ENCODE results near the gene OBP2B.
"Not testable (repeated sequence)": the region's sequence is repeated elsewhere in the genome, so short reads cannot be mapped to it uniquely, and the experiment has no call there.

Gene OBP2B

GRCh38 chr9:133208880-133209300 is at the start of gene OBP2B:
Gene OBP2B (minus strand): TSS chr9:133209250. CDS start chr9:133209199, 51 bp downstream.
- in situ Hi-C loops (cut with HindIII; ENCODE audit: low pct_unique_long_range_greater_than_20kb, low sequenced_read_pairs); DNase-seq (ENCODE audit: low read depth in 1 of 2, low spot score in 1 of 2): not testable (repeated sequence)

- in situ Hi-C loops (cut with HindIII; ENCODE audit: low pct_unique_long_range_greater_than_20kb, low sequenced_read_pairs) = no loop called here
- no peak for TF ChIP-seq JUND (IDR thresholded peaks at IDR 0.05; ENCODE audit: low read depth)
- no peak for DNase-seq (ENCODE audit: low read depth in 1 of 2, low spot score in 1 of 2)
Measured at GRCh38 chr9:133258061-133259015, 49.3 kb upstream of the OBP2B start.

- no peak for TF ChIP-seq JUND (IDR thresholded peaks at IDR 0.05; ENCODE audit: low read depth)
- in situ Hi-C loops (cut with HindIII; ENCODE audit: low pct_unique_long_range_greater_than_20kb, low sequenced_read_pairs) = no loop called here
- DNase-seq (ENCODE audit: low read depth in 1 of 2, low spot score in 1 of 2) = no peak
Measured at GRCh38 chr9:133257465-133257956, 48.5 kb upstream of the OBP2B start.

GRCh38 chr9:133256686-133257091 is 47.6 kb upstream of the OBP2B start:
- no peak for DNase-seq (ENCODE audit: low read depth in 1 of 2, low spot score in 1 of 2)
- no peak for TF ChIP-seq JUND (IDR thresholded peaks at IDR 0.05; ENCODE audit: low read depth)
- in situ Hi-C loops (cut with HindIII; ENCODE audit: low pct_unique_long_range_greater_than_20kb, low sequenced_read_pairs) = no loop called here

GRCh38 chr9:133256136-133256461 is 47.0 kb upstream of the OBP2B start:
- DNase-seq (ENCODE audit: low read depth in 1 of 2, low spot score in 1 of 2) = no peak
- no peak for TF ChIP-seq JUND (IDR thresholded peaks at IDR 0.05; ENCODE audit: low read depth)
- in situ Hi-C loops (cut with HindIII; ENCODE audit: low pct_unique_long_range_greater_than_20kb, low sequenced_read_pairs) = no loop called here

GRCh38 chr9:133255371-133256135 is 46.5 kb upstream of the OBP2B start:
- no peak for TF ChIP-seq JUND (IDR thresholded peaks at IDR 0.05; ENCODE audit: low read depth)
- no peak for DNase-seq (ENCODE audit: low read depth in 1 of 2, low spot score in 1 of 2)
- in situ Hi-C loops (cut with HindIII; ENCODE audit: low pct_unique_long_range_greater_than_20kb, low sequenced_read_pairs) = no loop called here

- no peak for TF ChIP-seq JUND (IDR thresholded peaks at IDR 0.05; ENCODE audit: low read depth)
- DNase-seq (ENCODE audit: low read depth in 1 of 2, low spot score in 1 of 2) = no peak
- in situ Hi-C loops (cut with HindIII; ENCODE audit: low pct_unique_long_range_greater_than_20kb, low sequenced_read_pairs) = no loop called here
Measured at GRCh38 chr9:133254471-133254870, 45.4 kb upstream of the OBP2B start.

- no peak for DNase-seq (ENCODE audit: low read depth in 1 of 2, low spot score in 1 of 2)
- in situ Hi-C loops (cut with HindIII; ENCODE audit: low pct_unique_long_range_greater_than_20kb, low sequenced_read_pairs) = no loop called here
- TF ChIP-seq JUND (IDR thresholded peaks at IDR 0.05; ENCODE audit: low read depth) = no peak
Measured at GRCh38 chr9:133253268-133253667, 44.2 kb upstream of the OBP2B start.

- in situ Hi-C loops (cut with HindIII; ENCODE audit: low pct_unique_long_range_greater_than_20kb, low sequenced_read_pairs) = no loop called here
- no peak for DNase-seq (ENCODE audit: low read depth in 1 of 2, low spot score in 1 of 2)
- TF ChIP-seq JUND (IDR thresholded peaks at IDR 0.05; ENCODE audit: low read depth) = no peak
Measured at GRCh38 chr9:133252301-133253020, 43.4 kb upstream of the OBP2B start.

GRCh38 chr9:133251773-133252172 is 42.7 kb upstream of the OBP2B start:
- no peak for DNase-seq (ENCODE audit: low read depth in 1 of 2, low spot score in 1 of 2)
- TF ChIP-seq JUND (IDR thresholded peaks at IDR 0.05; ENCODE audit: low read depth) = no peak
- in situ Hi-C loops (cut with HindIII; ENCODE audit: low pct_unique_long_range_greater_than_20kb, low sequenced_read_pairs) = no loop called here

GRCh38 chr9:133251221-133251620 is 42.2 kb upstream of the OBP2B start:
- in situ Hi-C loops (cut with HindIII; ENCODE audit: low pct_unique_long_range_greater_than_20kb, low sequenced_read_pairs) = not testable (repeated sequence)

GRCh38 chr9:133250741-133251170 is 41.7 kb upstream of the OBP2B start:
- in situ Hi-C loops (cut with HindIII; ENCODE audit: low pct_unique_long_range_greater_than_20kb, low sequenced_read_pairs) = no loop called here

More at GRCh38 chr9:133251221-133251620, 42.2 kb upstream of the OBP2B start:
- not testable (repeated sequence) for DNase-seq (ENCODE audit: low read depth in 1 of 2, low spot score in 1 of 2)

More at GRCh38 chr9:133250741-133251170, 41.7 kb upstream of the OBP2B start:
- peak in 1 of 2 experiments; percentile 65 for DNase-seq (ENCODE audit: low read depth in 1 of 2, low spot score in 1 of 2)
- no peak for TF ChIP-seq JUND (IDR thresholded peaks at IDR 0.05; ENCODE audit: low read depth)

Measured in T47D (cell line).